ENCODE measurements around the gene VAMP4. TPM values are rescaled to one million over a fixed set of nuclear protein-coding genes. Genes with fewer than 3 reads are reported as not detected.
A peak's percentile ranks its signal among the peaks of the same experiment; 100 is the strongest.
"Not testable (repeated sequence)": the region's sequence is repeated elsewhere in the genome, so short reads cannot be mapped to it uniquely, and the experiment has no call there.

The VAMP4 gene
- total RNA-seq, 1 donor from 2014 or later: 19.7 TPM

DNA sequence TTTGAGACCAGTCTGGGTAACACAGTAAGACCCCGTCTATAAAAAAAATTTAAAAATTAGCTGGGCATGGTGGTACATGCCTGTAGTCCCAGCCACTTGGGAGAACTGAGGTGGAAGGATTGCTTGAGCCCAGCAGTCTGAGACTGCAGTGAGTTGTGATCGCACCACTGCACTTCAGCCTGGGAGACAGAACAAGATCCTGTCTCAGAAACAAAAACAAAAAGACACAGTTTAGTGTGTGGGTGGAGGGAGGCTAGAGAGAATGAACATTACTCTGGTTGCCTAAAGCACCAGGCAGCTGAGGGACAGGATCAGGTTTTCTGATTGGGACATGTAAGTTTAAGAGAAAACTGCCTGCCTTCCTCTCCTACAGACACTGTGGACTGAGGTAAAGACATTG is 42.3 kb downstream of the VAMP4 start:
- no peak for DNase-seq (ENCODE audit: low spot score)

GRCh38 chr1:171695772-171696171 is 46.1 kb downstream of the VAMP4 start:
- DNase-seq (ENCODE audit: low spot score): not testable (repeated sequence)

- DNase-seq (ENCODE audit: low spot score): not testable (repeated sequence)
Measured at GRCh38 chr1:171693541-171693940, 48.3 kb downstream of the VAMP4 start.

DNA sequence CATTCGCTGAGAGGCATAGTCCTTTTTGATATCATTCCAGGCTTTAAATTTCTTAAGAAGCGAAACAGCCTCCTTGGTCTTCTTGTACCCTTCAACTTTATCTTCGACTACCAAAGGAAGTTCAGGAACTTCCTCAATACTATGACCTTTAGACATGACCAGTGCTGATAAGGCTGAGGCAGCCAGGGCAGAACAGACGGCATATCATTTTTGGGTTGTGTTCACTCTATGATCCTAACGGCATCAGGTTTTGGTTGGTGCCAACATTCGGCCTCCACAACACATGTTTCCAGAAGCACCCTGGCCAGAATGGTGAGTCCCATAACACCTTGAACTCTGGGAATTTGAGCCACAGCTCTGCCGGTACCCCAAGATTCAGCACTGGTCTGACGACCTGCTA is 58.0 kb downstream of the VAMP4 start:
- no peak for DNase-seq (ENCODE audit: low spot score)

- DNase-seq (ENCODE audit: low spot score): no peak
Measured at GRCh38 chr1:171680339-171680738, 61.5 kb downstream of the VAMP4 start.

DNA sequence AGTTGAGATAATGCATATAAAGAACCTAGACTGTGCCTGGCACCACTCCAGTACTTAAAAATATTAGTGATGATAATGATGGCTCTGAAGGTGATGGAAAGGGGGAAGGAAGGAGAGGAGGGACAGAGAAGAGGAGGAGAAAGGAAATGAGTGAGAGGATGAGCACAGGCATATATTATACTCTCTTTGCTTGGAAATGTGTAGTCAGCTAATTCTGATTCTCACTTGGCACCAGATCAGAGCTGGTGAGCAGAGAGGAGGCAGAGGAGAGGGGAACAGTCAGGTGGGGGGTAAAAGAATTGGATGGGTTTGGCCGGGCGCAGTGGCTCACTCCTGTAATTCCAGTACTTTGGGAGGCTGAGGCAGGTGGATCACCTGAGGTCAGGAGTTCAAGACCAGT is 65.0 kb downstream of the VAMP4 start:
- DNase-seq (ENCODE audit: low spot score): no peak

DNA sequence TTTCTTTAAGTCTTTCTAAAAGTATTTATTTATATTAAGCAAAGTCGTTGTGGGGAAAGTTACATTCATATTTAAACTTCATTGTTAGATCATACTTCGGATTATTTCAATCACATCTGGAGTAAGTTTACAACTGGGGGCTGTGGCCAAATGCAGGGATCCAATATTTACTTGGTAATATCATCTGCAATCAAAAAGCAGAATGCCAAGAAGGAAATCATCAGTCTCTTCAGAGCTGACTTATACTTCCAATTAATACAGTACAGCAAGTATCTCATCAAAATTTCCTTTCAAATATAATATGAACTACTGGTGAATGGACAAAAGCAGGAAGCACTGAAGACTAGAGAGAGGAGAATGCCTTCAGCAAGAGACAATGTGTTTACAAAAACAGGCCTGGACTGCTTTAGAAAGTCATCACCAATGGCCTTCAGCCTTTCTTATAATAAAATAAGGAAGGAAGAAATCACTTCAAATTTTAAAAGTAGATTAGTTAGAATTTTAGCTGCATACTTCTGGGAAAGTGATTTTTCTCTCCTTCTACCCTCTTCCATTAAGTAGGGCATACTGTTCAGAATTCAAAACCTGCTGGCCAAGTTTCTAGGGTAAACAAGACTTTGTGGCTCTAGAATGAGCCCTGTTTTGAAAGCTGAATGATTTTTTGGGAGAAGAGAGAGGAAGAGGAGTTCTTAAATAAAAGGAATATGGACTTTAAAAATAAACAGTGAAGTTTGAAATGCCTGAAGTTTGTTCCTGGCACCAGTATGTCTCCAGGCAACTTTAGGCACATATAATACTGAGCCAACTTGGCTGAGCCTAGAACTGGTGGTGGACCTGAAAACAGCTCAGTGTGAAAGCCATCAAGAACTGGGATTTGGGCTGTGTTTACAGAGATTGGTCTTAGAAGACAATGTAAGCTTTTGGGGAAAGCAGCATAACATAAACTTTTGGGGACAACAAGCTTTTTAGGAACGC is 67.1 kb downstream of the VAMP4 start:
- DNase-seq (ENCODE audit: low spot score): no peak

DNA sequence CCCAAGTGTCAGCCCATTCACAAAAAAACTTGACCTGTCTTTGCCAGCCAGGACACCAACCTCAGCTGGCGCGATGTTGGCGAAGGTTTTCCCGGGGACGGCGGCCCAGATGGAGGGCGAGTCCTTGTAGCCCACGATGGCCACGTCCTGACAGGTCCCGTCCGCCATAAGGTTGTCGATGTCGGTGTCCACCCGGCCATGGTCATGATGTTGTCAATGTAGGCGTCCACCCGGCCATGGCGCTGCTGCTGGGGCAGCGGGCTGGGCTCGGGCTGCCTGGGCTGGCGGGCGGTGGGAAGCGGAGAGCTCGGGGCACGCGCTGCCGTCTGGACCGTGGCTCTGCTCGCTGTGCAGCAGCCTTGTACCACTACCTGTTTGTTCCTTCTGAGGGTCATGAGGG is 71.1 kb downstream of the VAMP4 start:
- no peak for DNase-seq (ENCODE audit: low spot score)

DNA sequence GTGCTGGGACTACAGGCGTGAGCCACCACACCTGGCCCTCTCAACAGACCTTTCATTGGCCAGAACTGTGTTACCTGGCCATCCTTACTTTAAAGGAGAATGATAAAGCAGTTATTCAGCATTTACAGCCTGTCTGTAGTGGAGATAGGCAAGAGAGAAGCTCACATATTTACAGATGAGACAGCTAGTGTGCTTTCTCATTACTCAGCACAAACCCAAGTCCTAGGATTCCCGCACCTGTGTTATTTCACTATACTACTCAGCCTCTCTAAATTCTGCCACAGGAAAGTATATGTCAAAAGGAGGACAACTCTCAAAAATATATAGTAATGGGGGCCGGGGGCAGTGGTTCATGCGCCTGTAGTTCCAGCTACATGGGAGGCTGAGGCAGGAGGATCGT is 73.5 kb downstream of the VAMP4 start:
- DNase-seq (ENCODE audit: low spot score): no peak

DNA sequence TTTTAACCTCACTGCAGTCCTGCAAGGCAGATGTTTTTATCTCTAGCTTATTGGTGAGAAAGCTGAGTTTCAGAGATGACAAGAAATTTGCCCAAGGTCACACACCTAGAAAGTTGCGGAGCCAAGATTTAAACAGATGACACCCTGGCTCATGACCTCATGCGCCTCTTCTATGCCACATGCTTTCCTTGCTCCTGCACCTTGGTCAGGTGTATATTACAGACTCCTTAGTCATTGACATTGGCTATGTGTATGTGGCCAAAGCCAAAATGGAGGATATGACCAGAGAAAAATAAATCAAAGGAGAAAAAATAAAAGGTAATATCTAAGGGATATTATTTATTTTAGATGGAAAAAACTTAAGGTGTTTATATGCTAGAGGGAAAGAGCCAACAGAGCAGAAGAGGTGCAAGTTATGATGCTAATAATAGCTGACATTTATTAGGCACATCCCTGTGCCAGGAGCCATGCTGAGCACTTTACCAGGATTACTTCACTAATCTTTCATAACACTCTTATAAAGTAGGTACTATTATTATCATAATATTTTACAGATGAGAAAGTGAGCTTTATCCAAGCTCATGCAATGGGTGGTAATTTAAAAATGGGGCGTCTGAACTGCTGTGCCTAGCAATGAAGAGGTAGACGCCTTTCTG is 75.6 kb downstream of the VAMP4 start:
- no peak for DNase-seq (ENCODE audit: low spot score)

DNA sequence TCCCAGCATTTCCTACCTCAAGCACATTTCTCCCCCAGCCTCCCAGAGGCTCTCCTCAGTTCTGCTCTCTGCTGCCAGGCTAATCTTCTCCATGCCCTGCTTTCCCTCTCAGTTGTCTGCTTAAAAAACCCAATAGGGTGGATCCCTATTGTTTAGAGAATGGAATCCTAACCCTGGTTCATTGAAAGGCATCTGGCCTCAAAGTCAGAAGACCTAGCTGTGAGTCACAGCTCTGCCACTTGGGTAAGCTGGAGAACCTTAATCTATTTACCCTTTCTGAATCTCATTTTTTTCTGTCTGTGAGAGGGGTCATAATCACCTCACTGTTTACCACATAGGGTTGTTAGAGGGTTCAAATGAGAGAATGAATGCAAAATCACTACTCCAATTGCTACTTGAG is 76.9 kb downstream of the VAMP4 start:
- no peak for DNase-seq (ENCODE audit: low spot score)

- no peak for DNase-seq (ENCODE audit: low spot score)
Measured at GRCh38 chr1:171663854-171664575, 77.8 kb downstream of the VAMP4 start.

- DNase-seq (ENCODE audit: low spot score): no peak
Measured at GRCh38 chr1:171663036-171663853, 78.6 kb downstream of the VAMP4 start.

DNA sequence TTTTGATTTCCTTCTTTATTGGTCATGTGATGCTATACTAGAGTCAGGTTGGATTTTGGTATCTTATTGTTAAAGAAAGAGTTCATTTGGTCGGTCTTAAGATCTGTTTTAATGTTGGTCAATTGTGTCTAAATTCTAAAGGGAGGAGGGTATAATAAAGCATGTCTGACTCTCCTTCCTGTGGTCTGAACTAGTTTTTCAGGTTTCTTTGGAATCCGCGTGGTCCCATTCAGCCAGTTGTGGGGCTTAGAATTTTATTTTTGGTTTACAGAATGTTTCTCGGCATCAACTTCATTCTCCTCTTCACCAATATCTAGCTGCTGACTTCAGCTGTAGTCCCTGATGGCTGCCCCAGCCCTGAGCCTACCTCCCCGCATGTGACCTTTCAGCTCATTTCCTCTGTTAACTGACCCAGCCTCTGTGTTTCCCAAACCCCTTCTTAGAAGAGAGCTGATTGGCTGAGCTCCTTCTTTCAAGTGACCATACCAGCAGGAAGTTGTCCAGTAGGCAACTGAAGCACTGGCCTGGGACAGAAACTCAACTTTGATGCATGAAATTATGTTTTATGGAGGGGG is 80.7 kb downstream of the VAMP4 start:
- no peak for DNase-seq (ENCODE audit: low spot score)

- not testable (repeated sequence) for DNase-seq (ENCODE audit: low spot score)
Measured at GRCh38 chr1:171656206-171656605, 85.7 kb downstream of the VAMP4 start.

DNA sequence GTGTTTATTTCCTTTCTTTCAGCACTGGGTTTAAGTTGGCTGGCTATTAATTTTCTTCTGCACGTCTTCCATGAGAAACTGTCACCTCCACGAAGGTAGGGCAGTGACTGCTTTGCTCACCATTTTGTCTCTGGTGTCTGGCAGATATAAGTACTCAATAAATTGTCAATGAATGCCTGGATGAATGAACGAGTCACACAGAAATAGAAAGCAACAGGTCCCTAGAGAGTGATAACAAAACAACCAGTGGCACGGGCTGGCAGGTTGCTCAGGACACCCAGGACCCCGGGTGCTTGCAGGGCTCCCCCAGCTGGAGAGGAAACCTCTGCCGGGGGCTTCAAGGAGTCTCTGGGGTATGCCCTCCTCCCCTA is 86.1 kb downstream of the VAMP4 start:
- no peak for DNase-seq (ENCODE audit: low spot score)

DNA sequence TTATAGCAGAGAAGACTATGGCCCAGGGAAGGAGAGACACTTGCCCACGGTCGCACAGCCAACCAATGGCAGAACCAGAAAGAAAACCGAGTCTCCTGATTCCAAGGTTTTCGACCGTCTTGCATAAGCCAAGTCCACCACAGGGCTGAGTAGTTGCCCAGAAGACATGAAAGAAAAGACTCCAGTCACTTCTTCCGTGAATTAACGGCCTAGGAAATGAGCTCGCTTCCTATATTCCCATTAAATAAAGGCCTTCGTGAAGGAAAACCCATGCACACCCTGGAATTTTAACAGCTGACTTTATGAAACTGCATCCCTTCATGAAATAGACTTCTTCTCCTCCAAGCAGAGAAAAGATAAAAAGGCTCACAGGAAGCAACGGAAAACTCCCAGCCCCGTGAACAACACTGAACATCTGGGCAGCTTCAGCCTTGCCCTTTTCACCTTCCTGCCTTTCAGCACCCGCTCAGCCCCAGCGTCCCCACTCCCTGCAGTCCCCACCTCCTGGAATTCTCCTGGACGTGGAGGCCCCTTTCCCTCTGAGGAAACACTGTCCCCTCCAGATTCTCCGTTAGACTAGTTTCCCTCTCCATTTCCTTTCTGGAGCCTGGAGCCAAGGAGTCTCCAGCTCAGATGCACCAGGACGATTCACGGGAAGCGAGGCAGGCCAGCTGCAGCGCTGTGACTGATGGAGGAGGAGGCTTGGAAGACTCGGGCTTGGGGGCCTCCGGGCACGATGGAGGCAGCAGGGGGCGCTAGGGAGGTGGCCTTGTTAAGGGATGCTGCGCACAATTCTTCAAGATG is 86.7 kb downstream of the VAMP4 start:
- DNase-seq (ENCODE audit: low spot score): peak; percentile 86

DNA sequence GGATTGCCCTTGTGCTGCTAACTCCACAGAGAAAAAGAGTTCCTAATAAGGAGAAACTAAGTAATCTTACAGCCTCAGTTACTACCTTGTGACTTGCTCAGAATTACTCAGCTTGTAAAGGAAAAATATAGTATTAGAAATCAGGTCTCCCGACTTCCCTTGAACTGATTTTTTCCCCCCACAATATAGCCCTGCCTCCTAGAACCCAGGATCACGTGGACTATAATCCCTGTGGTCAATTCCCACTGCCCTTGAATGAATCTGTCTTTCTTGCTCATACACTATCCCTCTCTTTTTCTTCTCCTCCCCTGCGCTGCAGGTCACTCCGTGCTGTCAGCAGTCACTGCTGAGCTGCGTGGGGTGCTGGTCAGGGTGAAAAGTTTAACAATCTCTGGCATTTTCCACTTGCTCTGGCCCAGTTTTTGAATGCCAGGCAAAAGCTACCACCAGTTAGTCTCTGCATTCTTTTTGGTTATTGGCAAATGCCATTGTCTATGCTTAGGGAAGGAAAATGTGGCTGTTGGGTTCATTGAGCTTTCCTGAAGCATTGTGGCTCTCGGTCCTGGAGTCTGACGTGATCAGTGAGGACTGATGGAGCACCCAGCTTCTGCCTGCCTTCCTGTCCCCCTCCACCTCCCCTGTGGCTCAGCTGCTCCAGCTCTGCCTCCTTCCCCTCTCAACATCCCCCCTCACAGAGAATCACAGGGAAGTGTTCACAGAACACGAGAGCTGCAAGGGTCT is 87.5 kb downstream of the VAMP4 start:
- DNase-seq (ENCODE audit: low spot score): peak; percentile 56

- no peak for DNase-seq (ENCODE audit: low spot score)
Measured at GRCh38 chr1:171653796-171654195, 88.1 kb downstream of the VAMP4 start.
